HG03558 (cell line): Measurements from ENCODE around the gene NAP1L5.

Source experiments
- ATAC-seq: cut with Tn5 transposase; IDR thresholded peaks from one replicate; pipeline ENCODE4 v1.9.1; 2021; ENCODE audit warnings: moderate number of reproducible peaks; ENCODE audit not compliant: unreplicated experiment; ENCODE audit errors: extremely low read depth

NAP1L5 gene

DNA sequence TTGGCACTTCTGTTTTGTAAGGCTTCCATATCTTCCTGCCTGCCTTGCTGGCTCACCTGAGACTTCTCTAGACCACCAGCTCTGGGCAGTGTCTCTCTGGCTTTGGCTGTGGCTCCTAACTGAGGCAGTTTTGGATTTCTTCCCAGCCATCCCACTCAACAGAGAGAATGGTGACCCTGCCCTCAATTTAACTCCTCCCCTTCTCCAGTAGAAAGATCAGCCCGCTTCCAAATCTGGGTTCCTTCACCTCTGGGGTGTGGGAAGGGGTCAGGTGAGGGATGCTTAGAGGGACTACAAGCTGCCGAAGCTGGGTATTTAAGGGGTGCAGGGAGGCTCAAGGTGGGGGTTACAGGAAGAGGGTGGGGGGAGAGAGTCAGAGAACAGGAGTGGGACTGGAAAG is 23.7 kb downstream of the NAP1L5 start:
- ATAC-seq = no peak

GRCh38 chr4:88672987-88673386 is 24.6 kb downstream of the NAP1L5 start:
- ATAC-seq = peak; percentile 49

- no peak for ATAC-seq
Observed at GRCh38 chr4:88661739-88662138, 35.9 kb downstream of the NAP1L5 start.

DNA sequence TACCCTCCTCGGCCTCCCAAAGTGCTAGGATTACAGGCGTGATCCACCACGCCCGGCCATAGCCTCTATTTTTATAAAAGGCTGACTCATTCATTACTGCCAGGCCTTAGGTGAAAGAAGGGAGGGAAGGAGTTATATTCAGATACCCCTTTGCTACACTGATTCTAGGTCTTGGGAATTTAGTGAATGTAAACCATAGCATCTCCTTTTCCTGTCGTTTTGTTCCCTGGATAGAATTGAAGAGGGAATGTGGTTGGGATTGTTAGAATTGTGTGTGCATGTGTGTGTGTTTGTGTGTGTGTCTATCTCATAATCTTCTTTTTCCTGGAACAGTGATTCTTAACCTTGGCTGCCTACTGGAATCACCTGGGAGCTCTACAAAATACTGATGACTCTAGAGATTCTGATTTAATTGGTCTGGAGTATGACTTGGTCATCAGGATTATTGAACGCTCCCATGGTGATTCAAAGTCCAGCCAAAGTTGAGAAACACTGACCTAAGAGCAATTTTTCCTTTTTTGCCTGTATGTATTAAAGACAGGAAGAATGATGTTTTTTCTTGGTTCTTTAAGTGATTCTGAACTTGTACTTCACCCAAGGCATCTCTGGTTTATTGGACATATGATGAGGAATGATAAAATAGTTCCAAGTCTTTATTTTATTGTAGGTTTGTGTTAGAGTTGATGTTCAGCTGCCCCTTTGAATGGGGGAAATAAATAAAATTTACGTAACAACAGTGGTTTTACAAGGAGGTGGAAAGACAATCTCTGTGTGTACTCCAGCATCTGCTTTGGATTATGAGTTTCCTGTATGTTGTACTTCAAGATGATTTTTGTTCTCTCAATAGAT is 37.0 kb downstream of the NAP1L5 start:
- ATAC-seq = no peak

- ATAC-seq = no peak
Observed at GRCh38 chr4:88659890-88660208, 37.8 kb downstream of the NAP1L5 start.

GRCh38 chr4:88659055-88659889 is 38.4 kb downstream of the NAP1L5 start:
- ATAC-seq = peak; percentile 80

- ATAC-seq = no peak
Observed at GRCh38 chr4:88655226-88655625, 42.4 kb downstream of the NAP1L5 start.

GRCh38 chr4:88653371-88653946 is 44.2 kb downstream of the NAP1L5 start:
- no peak for ATAC-seq

- no peak for ATAC-seq
Observed at GRCh38 chr4:88649716-88650115, 47.9 kb downstream of the NAP1L5 start.

GRCh38 chr4:88646528-88647280 is 50.9 kb downstream of the NAP1L5 start:
- ATAC-seq = no peak

- ATAC-seq = no peak
Observed at GRCh38 chr4:88645994-88646393, 51.6 kb downstream of the NAP1L5 start.
